ENCODE results near the gene SLC35F6. TPM values are rescaled to one million over a fixed set of nuclear protein-coding genes. Genes with fewer than 3 reads are reported as not detected.

Gene SLC35F6
- total and polyA plus RNA-seq, 9 of the 15 experiments (the other 6 are each of a cell fraction or from before 2014, with no cell fraction given), result 11.9 to 47.3 (median 22.5) TPM

DNA sequence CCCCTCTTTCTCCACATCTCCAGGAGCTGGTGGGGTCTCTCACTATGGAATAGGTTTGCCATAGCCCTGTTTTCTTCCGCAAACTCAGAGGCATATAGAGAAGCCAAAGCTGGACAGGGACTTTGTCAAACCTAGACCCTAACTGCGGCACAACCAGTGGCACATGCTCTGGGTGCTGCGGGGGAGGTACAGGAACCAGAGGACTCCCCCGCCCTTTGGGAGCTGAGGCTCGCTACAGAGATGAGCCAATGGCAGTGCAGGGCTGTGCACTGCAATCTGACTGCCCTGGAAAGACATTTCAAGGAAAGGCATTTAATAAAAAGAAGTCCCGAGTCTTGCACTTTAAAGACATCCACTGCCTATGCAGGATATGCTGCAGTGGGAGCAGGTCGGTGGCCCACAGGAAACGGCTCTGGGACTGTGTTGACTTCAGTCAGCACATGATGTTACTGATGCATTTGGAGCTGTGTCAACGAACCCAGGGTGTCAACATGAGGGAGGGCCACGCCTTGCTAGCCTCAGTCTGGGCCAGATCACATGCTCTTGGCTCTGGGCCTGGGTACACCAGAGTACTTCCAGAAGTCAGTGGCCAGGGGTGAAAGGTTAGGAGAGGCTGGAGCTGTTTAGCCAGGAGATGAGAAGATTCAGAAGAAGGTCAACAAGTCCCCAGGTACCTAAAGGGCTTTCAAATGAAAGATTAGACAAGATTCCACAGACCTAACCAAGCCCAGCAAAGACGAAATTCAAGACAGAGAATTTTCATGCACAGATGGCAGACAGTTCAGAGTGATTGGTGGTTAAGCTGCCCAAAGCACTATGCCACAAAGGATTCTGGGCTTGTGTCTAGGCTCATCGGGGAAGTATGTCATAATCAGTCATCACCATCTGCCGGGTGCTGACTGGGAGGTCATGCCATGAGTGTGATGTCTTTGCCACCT lies 8.2 kb downstream of the SLC35F6 start (continued):
- TF ChIP-seq SMAD3 (CRISPR knock-in tag; conservative IDR thresholded peaks at IDR 0.05), result 0 out of 2 replicates have a peak, but pooled peaks have one; percentile 30
- TF ChIP-seq NFE2 (IDR thresholded peaks at IDR 0.05; ENCODE audit: low read depth), result no peak
- TF ChIP-seq, protein P1, sequence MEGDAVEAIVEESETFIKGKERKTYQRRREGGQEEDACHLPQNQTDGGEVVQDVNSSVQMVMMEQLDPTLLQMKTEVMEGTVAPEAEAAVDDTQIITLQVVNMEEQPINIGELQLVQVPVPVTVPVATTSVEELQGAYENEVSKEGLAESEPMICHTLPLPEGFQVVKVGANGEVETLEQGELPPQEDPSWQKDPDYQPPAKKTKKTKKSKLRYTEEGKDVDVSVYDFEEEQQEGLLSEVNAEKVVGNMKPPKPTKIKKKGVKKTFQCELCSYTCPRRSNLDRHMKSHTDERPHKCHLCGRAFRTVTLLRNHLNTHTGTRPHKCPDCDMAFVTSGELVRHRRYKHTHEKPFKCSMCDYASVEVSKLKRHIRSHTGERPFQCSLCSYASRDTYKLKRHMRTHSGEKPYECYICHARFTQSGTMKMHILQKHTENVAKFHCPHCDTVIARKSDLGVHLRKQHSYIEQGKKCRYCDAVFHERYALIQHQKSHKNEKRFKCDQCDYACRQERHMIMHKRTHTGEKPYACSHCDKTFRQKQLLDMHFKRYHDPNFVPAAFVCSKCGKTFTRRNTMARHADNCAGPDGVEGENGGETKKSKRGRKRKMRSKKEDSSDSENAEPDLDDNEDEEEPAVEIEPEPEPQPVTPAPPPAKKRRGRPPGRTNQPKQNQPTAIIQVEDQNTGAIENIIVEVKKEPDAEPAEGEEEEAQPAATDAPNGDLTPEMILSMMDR (IDR thresholded peaks at IDR 0.05 in 2 of 3, conservative IDR thresholded peaks at IDR 0.05 in 1 of 3; ENCODE audit: insufficient read depth in 2 of 3, low read depth in 1 of 3, low read length in 3 of 3), result no peak
- TF ChIP-seq, protein P2, sequence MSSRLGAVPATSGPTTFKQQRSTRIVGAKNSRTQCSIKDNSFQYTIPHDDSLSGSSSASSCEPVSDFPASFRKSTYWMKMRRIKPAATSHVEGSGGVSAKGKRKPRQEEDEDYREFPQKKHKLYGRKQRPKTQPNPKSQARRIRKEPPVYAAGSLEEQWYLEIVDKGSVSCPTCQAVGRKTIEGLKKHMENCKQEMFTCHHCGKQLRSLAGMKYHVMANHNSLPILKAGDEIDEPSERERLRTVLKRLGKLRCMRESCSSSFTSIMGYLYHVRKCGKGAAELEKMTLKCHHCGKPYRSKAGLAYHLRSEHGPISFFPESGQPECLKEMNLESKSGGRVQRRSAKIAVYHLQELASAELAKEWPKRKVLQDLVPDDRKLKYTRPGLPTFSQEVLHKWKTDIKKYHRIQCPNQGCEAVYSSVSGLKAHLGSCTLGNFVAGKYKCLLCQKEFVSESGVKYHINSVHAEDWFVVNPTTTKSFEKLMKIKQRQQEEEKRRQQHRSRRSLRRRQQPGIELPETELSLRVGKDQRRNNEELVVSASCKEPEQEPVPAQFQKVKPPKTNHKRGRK (tag; IDR thresholded peaks at IDR 0.05), result no peak
- peak; percentile 25; the same call in 1 of the 2 replicates for TF ChIP-seq ZNF175 (CRISPR knock-in tag; IDR thresholded peaks at IDR 0.05; ENCODE audit: low read depth)
- TF ChIP-seq ZNF197 (CRISPR knock-in tag; IDR thresholded peaks at IDR 0.05; ENCODE audit: low read depth), result no peak
- no peak for TF ChIP-seq GATAD2A (IDR thresholded peaks at IDR 0.05)
- TF ChIP-seq, protein P3, sequence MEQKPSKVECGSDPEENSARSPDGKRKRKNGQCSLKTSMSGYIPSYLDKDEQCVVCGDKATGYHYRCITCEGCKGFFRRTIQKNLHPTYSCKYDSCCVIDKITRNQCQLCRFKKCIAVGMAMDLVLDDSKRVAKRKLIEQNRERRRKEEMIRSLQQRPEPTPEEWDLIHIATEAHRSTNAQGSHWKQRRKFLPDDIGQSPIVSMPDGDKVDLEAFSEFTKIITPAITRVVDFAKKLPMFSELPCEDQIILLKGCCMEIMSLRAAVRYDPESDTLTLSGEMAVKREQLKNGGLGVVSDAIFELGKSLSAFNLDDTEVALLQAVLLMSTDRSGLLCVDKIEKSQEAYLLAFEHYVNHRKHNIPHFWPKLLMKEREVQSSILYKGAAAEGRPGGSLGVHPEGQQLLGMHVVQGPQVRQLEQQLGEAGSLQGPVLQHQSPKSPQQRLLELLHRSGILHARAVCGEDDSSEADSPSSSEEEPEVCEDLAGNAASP (IDR thresholded peaks at IDR 0.05), result no peak
- peak; percentile 55 for TF ChIP-seq NFIC (IDR thresholded peaks at IDR 0.05)
- no peak for TF ChIP-seq KAT8 (IDR thresholded peaks at IDR 0.05; ENCODE audit: low read depth)
- TF ChIP-seq GABPA (tag; conservative IDR thresholded peaks at IDR 0.05; ENCODE audit: low read depth), result 0 out of 2 replicates have a peak, but pooled peaks have one; percentile 30
- TF ChIP-seq NFE2L1 (tag; IDR thresholded peaks at IDR 0.05; ENCODE audit: borderline replicate concordance, low read depth), result no peak
- TF ChIP-seq ZNF217 (CRISPR knock-in tag; IDR thresholded peaks at IDR 0.05), result no peak
- TF ChIP-seq L3MBTL2 (IDR thresholded peaks at IDR 0.05), result peak; percentile 88
- TF ChIP-seq CHD1 (IDR thresholded peaks at IDR 0.05; ENCODE audit: low read length), result no peak
- TF ChIP-seq ZNF431 (CRISPR knock-in tag; IDR thresholded peaks at IDR 0.05), result no peak
- TF ChIP-seq POLR2AphosphoS2 (IDR thresholded peaks at IDR 0.05; ENCODE audit: low read length), result no peak

Measured in K562 (cell line).